Measurements from ENCODE around the gene DCTN5. TPM values are rescaled to one million over a fixed set of nuclear protein-coding genes. Genes with fewer than 3 reads are reported as not detected.

Gene DCTN5
- total RNA-seq, 4 donors from 2014 or later: 22.9 to 34.4 (median 24.8) TPM

GRCh38 chr16:23704772-23705516 lies 63.7 kb downstream of the DCTN5 start:
- H3K9me3 ChIP-seq: no peaks in the 10 kb centered on the region
- DNase-seq: no peak
- H3K4me1 ChIP-seq: no peaks in the 10 kb centered on the region
- H3K27me3 ChIP-seq: no peaks in the 10 kb centered on the region
- in situ Hi-C loops (cut with MboI; ENCODE audit: low sequenced_read_pairs in 4 of 4): no loop called here
- TF ChIP-seq CTCF (IDR thresholded peaks at IDR 0.05 in 4 of 5, conservative IDR thresholded peaks at IDR 0.05 in 1 of 5) (no peak), POLR2A (IDR thresholded peaks at IDR 0.05) (no peak)
- intact Hi-C loops (cut with DNase I; ENCODE audit: low total_unique reads): no loop called here
- no peak overlapping the region for H3K27ac ChIP-seq
- no peaks in the 10 kb centered on the region for H3K36me3 ChIP-seq
- H3K4me3 ChIP-seq: no peak overlapping the region
- no peak for ATAC-seq

GRCh38 chr16:23705517-23705902 lies 64.2 kb downstream of the DCTN5 start:
- Histone ChIP-seq H3K36me3 (no peaks in the 10 kb centered on the region), H3K9me3 (no peaks in the 10 kb centered on the region), H3K27ac (no peak overlapping the region), H3K4me3 (no peak overlapping the region), H3K4me1 (no peaks in the 10 kb centered on the region), H3K27me3 (no peaks in the 10 kb centered on the region)
- DNase-seq (no peak), ATAC-seq (no peak)
- intact Hi-C loops (cut with DNase I; ENCODE audit: low total_unique reads): no loop called here
- TF ChIP-seq CTCF (IDR thresholded peaks at IDR 0.05 in 4 of 5, conservative IDR thresholded peaks at IDR 0.05 in 1 of 5): no peak
- no peak for TF ChIP-seq POLR2A (IDR thresholded peaks at IDR 0.05)
- in situ Hi-C loops (cut with MboI; ENCODE audit: low sequenced_read_pairs in 4 of 4): no loop called here

GRCh38 chr16:23706439-23706838 lies 65.2 kb downstream of the DCTN5 start:
- no peak overlapping the region for H3K27ac ChIP-seq
- DNase-seq (no peak), ATAC-seq (no peak)
- H3K4me1 ChIP-seq: no peaks in the 10 kb centered on the region
- peaks cover 0 to under 1% (median under 1%) of the 10 kb centered on the region in 3 donors for H3K27me3 ChIP-seq
- intact Hi-C loops (cut with DNase I; ENCODE audit: low total_unique reads) (no loop called here), in situ Hi-C loops (cut with MboI; ENCODE audit: low sequenced_read_pairs in 4 of 4) (no loop called here)
- no peak overlapping the region for H3K4me3 ChIP-seq
- no peaks in the 10 kb centered on the region for H3K36me3 ChIP-seq
- TF ChIP-seq POLR2A (IDR thresholded peaks at IDR 0.05): no peak
- TF ChIP-seq CTCF (IDR thresholded peaks at IDR 0.05 in 4 of 5, conservative IDR thresholded peaks at IDR 0.05 in 1 of 5): no peak
- H3K9me3 ChIP-seq: no peaks in the 10 kb centered on the region

- H3K27me3 ChIP-seq: peaks cover 9 to 19% (median 18%) of the 10 kb centered on the region in 3 donors
- no peaks in the 10 kb centered on the region for H3K4me1 ChIP-seq
- TF ChIP-seq POLR2A (IDR thresholded peaks at IDR 0.05) (no peak), CTCF (IDR thresholded peaks at IDR 0.05 in 4 of 5, conservative IDR thresholded peaks at IDR 0.05 in 1 of 5) (no peak)
- no peaks in the 10 kb centered on the region for H3K9me3 ChIP-seq
- intact Hi-C loops (cut with DNase I; ENCODE audit: low total_unique reads): no loop called here
- in situ Hi-C loops (cut with MboI; ENCODE audit: low sequenced_read_pairs in 4 of 4): no loop called here
- H3K36me3 ChIP-seq: no peaks in the 10 kb centered on the region
- H3K27ac ChIP-seq: no peak overlapping the region
- DNase-seq: no peak
- H3K4me3 ChIP-seq: no peak overlapping the region
- no peak for ATAC-seq
Measured at GRCh38 chr16:23709536-23709935, 68.3 kb downstream of the DCTN5 start.

GRCh38 chr16:23710008-23710407 lies 68.7 kb downstream of the DCTN5 start:
- peaks cover 9 to 23% (median 18%) of the 10 kb centered on the region in 3 donors for H3K27me3 ChIP-seq

More at GRCh38 chr16:23710008-23710407, 68.7 kb downstream of the DCTN5 start:
- DNase-seq (no peak), ATAC-seq (no peak)
- TF ChIP-seq POLR2A (IDR thresholded peaks at IDR 0.05): no peak
- H3K9me3 ChIP-seq: no peaks in the 10 kb centered on the region
- H3K36me3 ChIP-seq: no peaks in the 10 kb centered on the region
- in situ Hi-C loops (cut with MboI; ENCODE audit: low sequenced_read_pairs in 4 of 4) (no loop called here), intact Hi-C loops (cut with DNase I; ENCODE audit: low total_unique reads) (no loop called here)
- H3K4me3 ChIP-seq: no peak overlapping the region
- H3K27ac ChIP-seq: no peak overlapping the region
- no peaks in the 10 kb centered on the region for H3K4me1 ChIP-seq

All from gastrocnemius medialis (tissue), 4 donors.